HCT116 (cell line): ENCODE results near the gene CDK14.

Experiments
- EGR1 ChIP-seq: IDR thresholded peaks from 2 replicates; pipeline ENCODE4 v1.6.1; 2012; ENCODE audit warnings: low read depth
- POLR2AphosphoS5 ChIP-seq: IDR thresholded peaks from 2 replicates; pipeline ENCODE4 v1.6.1; 2011; ENCODE audit warnings: mild to moderate bottlenecking, low read depth, low read length, moderate library complexity
- RAD21 ChIP-seq: IDR thresholded peaks from 2 replicates; pipeline ENCODE4 v1.6.1; 2012; ENCODE audit warnings: low read depth, mild to moderate bottlenecking
- SIN3A ChIP-seq: IDR thresholded peaks from 2 replicates; pipeline ENCODE4 v1.6.1; 2012; ENCODE audit warnings: low read depth
- YY1 ChIP-seq: IDR thresholded peaks from 2 replicates; pipeline ENCODE4 v1.6.1; 2011; ENCODE audit warnings: low read length, low read depth, moderate library complexity, mild to moderate bottlenecking; ENCODE audit not compliant: insufficient replicate concordance; ENCODE audit errors: extremely low read depth
- ZNF274 ChIP-seq: fragments of 200-500 bp; sonication (Bioruptor generic); IDR thresholded peaks from 2 replicates; pipeline ENCODE4 v1.6.1; 2014; ENCODE audit warnings: mild to moderate bottlenecking, low read depth, low read length, inconsistent platforms
- TF ChIP-seq, protein P1 (sequence below), 3 experiments: fragments of 200-600 bp in 1 of 3; sonication (generic) in 1 of 3; IDR thresholded peaks in 2 of 3; conservative IDR thresholded peaks in 1 of 3; 2 replicates each; pipeline ENCODE4 v1.5.1; 2012 to 2017; ENCODE audit warnings: low read depth in 2 of 3, low read length in 2 of 3, antibody characterized with exemption in 1 of 3, borderline replicate concordance in 1 of 3, control low read depth in 1 of 3, mild to moderate bottlenecking in 1 of 3, mixed read lengths in 1 of 3, mixed run types in 1 of 3, moderate library complexity in 1 of 3; ENCODE audit not compliant: insufficient read depth in 1 of 3

DNA sequence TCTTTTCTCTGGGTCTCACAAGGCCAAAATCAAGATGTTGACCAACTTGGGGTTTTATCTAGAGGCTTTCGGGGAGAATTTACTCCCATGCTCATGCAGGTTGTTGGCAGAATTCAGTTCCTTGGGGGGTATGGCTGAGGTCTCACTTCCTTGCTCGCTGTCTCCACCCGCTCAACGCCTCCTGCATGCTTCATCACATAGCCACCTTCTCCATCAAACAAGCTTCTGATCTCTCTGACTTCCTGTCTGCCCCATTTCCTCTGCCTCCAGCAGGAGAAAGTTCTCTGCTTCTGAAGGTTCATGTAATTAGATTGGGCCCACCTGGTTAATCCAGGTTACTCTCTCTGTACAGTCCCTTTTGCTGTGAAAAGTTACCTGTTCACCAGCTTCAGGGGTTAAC lies 489.1 kb downstream of the CDK14 start:
- TF ChIP-seq SIN3A (no peak), YY1 (no peak), EGR1 (no peak), RAD21 (no peak), ZNF274 (no peak), POLR2AphosphoS5 (no peak)
- TF ChIP-seq, protein P1, sequence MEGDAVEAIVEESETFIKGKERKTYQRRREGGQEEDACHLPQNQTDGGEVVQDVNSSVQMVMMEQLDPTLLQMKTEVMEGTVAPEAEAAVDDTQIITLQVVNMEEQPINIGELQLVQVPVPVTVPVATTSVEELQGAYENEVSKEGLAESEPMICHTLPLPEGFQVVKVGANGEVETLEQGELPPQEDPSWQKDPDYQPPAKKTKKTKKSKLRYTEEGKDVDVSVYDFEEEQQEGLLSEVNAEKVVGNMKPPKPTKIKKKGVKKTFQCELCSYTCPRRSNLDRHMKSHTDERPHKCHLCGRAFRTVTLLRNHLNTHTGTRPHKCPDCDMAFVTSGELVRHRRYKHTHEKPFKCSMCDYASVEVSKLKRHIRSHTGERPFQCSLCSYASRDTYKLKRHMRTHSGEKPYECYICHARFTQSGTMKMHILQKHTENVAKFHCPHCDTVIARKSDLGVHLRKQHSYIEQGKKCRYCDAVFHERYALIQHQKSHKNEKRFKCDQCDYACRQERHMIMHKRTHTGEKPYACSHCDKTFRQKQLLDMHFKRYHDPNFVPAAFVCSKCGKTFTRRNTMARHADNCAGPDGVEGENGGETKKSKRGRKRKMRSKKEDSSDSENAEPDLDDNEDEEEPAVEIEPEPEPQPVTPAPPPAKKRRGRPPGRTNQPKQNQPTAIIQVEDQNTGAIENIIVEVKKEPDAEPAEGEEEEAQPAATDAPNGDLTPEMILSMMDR (IDR thresholded peaks at IDR 0.05 in 2 of 3, conservative IDR thresholded peaks at IDR 0.05 in 1 of 3; ENCODE audit: borderline replicate concordance in 1 of 3, insufficient read depth in 1 of 3, low read depth in 2 of 3, low read length in 2 of 3) = no peak
